Measurements from ENCODE around the gene FRMD3. TPM values are rescaled to one million over a fixed set of nuclear protein-coding genes. Genes with fewer than 3 reads are reported as not detected.

FRMD3 gene
- total RNA-seq, 1 experiment from 2014 or later = 1.4 TPM

GRCh38 chr9:83459830-83460229, 78.4 kb downstream of the FRMD3 start:
- Mint-ChIP-seq H3K9me3 (peaks cover 20% of the 10 kb centered on the region), H3K4me3 (no peak overlapping the region), H3K36me3 (peaks cover 6% of the 10 kb centered on the region), H3K27ac (no peak overlapping the region), H3K4me1 (no peaks in the 10 kb centered on the region), H3K27me3 (ENCODE audit: low read depth) (no peaks in the 10 kb centered on the region)
- TF ChIP-seq CREB1 (CRISPR knock-in tag; IDR thresholded peaks at IDR 0.05) (no peak), ZNF512 (CRISPR knock-in tag; IDR thresholded peaks at IDR 0.05; ENCODE audit: borderline replicate concordance) (no peak), ZNF317 (CRISPR knock-in tag; IDR thresholded peaks at IDR 0.05; ENCODE audit: borderline replicate concordance, low read depth) (no peak), SMAD3 (CRISPR knock-in tag; IDR thresholded peaks at IDR 0.05; ENCODE audit: borderline replicate concordance) (no peak), TCF7 (CRISPR knock-in tag; IDR thresholded peaks at IDR 0.05; ENCODE audit: low read depth) (no peak), OVOL2 (CRISPR knock-in tag; IDR thresholded peaks at IDR 0.05; ENCODE audit: borderline replicate concordance) (no peak), ZNF138 (CRISPR knock-in tag; conservative IDR thresholded peaks at IDR 0.05) (no peak), CBFB (CRISPR knock-in tag; IDR thresholded peaks at IDR 0.05; ENCODE audit: low read depth) (no peak), NFYB (CRISPR knock-in tag; conservative IDR thresholded peaks at IDR 0.05; ENCODE audit: low read depth) (no peak), TEAD1 (CRISPR knock-in tag; IDR thresholded peaks at IDR 0.05) (no peak), MYBL2 (CRISPR knock-in tag; IDR thresholded peaks at IDR 0.05) (no peak), JUN (CRISPR knock-in tag; IDR thresholded peaks at IDR 0.05) (no peak), ZNF671 (CRISPR knock-in tag; IDR thresholded peaks at IDR 0.05) (no peak)
- TF ChIP-seq, protein P1, sequence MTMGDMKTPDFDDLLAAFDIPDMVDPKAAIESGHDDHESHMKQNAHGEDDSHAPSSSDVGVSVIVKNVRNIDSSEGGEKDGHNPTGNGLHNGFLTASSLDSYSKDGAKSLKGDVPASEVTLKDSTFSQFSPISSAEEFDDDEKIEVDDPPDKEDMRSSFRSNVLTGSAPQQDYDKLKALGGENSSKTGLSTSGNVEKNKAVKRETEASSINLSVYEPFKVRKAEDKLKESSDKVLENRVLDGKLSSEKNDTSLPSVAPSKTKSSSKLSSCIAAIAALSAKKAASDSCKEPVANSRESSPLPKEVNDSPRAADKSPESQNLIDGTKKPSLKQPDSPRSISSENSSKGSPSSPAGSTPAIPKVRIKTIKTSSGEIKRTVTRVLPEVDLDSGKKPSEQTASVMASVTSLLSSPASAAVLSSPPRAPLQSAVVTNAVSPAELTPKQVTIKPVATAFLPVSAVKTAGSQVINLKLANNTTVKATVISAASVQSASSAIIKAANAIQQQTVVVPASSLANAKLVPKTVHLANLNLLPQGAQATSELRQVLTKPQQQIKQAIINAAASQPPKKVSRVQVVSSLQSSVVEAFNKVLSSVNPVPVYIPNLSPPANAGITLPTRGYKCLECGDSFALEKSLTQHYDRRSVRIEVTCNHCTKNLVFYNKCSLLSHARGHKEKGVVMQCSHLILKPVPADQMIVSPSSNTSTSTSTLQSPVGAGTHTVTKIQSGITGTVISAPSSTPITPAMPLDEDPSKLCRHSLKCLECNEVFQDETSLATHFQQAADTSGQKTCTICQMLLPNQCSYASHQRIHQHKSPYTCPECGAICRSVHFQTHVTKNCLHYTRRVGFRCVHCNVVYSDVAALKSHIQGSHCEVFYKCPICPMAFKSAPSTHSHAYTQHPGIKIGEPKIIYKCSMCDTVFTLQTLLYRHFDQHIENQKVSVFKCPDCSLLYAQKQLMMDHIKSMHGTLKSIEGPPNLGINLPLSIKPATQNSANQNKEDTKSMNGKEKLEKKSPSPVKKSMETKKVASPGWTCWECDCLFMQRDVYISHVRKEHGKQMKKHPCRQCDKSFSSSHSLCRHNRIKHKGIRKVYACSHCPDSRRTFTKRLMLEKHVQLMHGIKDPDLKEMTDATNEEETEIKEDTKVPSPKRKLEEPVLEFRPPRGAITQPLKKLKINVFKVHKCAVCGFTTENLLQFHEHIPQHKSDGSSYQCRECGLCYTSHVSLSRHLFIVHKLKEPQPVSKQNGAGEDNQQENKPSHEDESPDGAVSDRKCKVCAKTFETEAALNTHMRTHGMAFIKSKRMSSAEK (CRISPR knock-in tag; IDR thresholded peaks at IDR 0.05; ENCODE audit: borderline replicate concordance) = no peak
- TF ChIP-seq, protein P2, sequence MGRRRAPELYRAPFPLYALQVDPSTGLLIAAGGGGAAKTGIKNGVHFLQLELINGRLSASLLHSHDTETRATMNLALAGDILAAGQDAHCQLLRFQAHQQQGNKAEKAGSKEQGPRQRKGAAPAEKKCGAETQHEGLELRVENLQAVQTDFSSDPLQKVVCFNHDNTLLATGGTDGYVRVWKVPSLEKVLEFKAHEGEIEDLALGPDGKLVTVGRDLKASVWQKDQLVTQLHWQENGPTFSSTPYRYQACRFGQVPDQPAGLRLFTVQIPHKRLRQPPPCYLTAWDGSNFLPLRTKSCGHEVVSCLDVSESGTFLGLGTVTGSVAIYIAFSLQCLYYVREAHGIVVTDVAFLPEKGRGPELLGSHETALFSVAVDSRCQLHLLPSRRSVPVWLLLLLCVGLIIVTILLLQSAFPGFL (CRISPR knock-in tag; IDR thresholded peaks at IDR 0.05; ENCODE audit: borderline replicate concordance) = no peak
- POLR2A ChIA-PET = no interaction called here
- no peak for ATAC-seq
- CTCF ChIA-PET = no interaction called here
- DNase-seq (ENCODE audit: low spot score) = no peak

- ChIA-PET CTCF (no interaction called here), POLR2A (no interaction called here)
- ATAC-seq = no peak
- Mint-ChIP-seq H3K27me3 (ENCODE audit: low read depth) (no peaks in the 10 kb centered on the region), H3K27ac (no peak overlapping the region), H3K4me1 (no peaks in the 10 kb centered on the region), H3K4me3 (no peak overlapping the region), H3K9me3 (peaks cover 20% of the 10 kb centered on the region), H3K36me3 (peaks cover 6% of the 10 kb centered on the region)
- no peak for DNase-seq (ENCODE audit: low spot score)
- TF ChIP-seq CREB1 (CRISPR knock-in tag; IDR thresholded peaks at IDR 0.05) (no peak), TEAD1 (CRISPR knock-in tag; IDR thresholded peaks at IDR 0.05) (no peak), GRHL2 (CRISPR knock-in tag; IDR thresholded peaks at IDR 0.05; ENCODE audit: insufficient replicate concordance, severe bottlenecking) (no peak), JAZF1 (CRISPR knock-in tag; IDR thresholded peaks at IDR 0.05) (no peak), ATF6 (CRISPR knock-in tag; IDR thresholded peaks at IDR 0.05) (no peak), TEAD4 (CRISPR knock-in tag; IDR thresholded peaks at IDR 0.05) (no peak)
These were observed 79.7 kb downstream of the FRMD3 start for GRCh38 chr9:83458530-83458929.

Data from WTC11 (cell line).